HG02759 (cell line): ENCODE data around the gene CYTIP.
"Not testable (repeated sequence)": the region's sequence is repeated elsewhere in the genome, so short reads cannot be mapped to it uniquely, and the experiment has no call there.

ENCODE experiments used
- ATAC-seq: cut with Tn5 transposase; IDR thresholded peaks from one replicate; pipeline ENCODE4 v1.9.1; 2021; ENCODE audit warnings: mild to moderate bottlenecking, moderate library complexity; ENCODE audit not compliant: unreplicated experiment

Gene CYTIP

DNA sequence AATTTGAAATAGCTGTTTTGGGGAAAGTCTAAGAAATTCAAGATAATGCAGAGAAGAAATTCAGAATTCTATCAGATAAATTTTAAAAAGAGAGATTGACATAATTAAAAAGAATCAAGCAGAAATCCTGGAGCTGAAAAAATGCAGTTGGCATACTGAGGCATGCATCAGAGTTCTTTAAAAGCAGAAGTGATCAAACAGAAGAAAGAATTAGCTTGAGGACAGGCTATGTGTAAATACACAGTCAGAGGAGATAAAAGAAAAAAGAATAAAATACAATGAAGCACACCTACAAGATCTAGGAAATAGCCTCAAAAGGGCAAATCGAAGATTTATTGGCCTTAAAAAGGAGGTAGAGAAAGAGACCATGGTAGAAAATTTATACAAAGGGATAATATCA, 57.1 kb downstream of the CYTIP start:
- ATAC-seq = no peak

DNA sequence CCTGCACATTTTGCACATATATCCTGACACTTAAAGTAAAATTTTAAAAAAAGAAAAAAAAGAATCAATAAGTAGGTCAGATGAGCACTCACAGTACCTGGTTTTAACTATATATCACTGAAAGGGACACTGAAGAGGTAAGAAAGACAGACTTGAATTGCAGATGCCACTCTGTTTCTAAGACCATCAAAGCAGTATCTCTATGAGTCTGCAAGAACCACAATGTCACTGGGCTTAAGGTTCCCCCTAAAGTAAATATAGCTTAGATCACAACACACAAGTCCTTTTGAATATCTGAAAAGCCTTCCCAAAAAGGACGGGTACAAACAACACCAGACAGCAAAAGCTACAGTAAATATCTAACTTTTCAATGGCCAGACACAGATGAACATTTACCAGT, 57.6 kb downstream of the CYTIP start:
- no peak for ATAC-seq

DNA sequence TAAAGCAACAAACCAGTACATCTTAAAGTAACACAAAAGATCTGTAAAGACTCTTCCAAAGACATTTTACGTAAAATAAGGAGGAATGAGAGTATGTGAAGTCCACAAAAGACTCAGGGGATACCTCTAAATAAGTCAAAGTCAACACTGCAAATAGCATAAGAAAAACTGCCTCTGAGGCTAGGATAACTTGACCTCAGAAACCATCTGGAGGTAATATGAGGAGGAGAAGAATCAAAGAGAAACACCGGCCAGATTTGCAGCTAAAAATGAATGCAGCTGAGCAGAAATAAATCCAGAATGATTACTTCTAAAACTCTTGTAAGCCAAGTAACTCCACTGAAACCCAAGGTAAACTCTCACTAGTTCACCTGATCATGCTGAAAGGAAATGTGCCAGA, 66.0 kb downstream of the CYTIP start:
- ATAC-seq = no peak

DNA sequence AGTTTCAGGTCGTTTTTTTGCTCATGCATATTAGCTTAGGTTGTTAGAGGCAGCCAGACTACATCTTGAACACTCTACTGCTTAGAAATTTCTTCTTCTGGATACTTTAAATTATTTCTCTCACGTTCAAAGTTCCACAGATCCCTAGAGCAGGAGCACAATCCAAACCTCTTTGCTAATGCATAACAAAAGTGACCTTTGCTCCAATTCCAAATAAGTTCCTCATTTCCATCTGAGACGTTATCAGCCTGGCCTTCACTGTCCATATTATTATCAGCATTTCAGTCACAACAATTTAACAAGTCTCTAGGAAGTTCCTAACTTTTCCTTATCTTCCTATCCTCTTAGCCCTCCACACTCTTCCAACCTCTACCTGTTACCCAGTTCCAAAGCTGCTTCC, 67.8 kb downstream of the CYTIP start:
- ATAC-seq = no peak

DNA sequence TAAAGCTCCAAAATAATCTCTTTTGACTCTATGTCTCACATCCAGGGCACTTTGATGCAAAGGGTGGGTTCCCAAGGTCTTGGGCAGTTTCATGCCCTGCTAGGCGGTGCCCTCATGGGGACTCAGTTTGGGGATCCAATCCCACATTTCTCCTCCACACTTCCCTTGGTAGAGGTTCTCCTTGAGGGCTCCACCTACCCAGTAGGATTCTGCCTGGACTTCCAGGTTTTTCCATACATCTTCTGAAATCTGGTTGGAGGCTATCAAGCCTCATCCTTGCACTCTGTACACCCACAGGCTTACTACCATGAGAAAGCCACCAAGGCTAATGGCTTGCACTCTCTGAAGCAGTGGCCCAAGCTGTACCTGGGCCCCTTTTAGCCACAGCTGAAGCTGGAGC, 68.5 kb downstream of the CYTIP start:
- ATAC-seq = no peak

DNA sequence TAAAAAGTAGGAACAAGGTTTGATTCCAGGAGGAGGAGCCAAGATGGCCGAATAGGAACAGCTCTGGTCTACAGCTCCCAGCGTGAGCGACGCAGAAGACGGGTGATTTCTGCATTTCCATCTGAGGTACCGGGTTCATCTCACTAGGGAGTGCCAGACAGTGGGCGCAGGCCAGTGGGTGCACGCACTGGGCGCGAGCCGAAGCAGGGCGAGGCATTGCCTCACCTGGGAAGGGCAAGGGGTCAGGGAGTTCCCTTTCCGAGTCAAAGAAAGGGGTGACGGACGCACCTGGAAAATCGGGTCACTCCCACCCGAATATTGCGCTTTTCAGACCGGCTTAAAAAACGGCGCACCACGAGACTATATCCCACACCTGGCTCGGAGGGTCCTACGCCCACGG, 75.4 kb downstream of the CYTIP start:
- ATAC-seq = not testable (repeated sequence)

DNA sequence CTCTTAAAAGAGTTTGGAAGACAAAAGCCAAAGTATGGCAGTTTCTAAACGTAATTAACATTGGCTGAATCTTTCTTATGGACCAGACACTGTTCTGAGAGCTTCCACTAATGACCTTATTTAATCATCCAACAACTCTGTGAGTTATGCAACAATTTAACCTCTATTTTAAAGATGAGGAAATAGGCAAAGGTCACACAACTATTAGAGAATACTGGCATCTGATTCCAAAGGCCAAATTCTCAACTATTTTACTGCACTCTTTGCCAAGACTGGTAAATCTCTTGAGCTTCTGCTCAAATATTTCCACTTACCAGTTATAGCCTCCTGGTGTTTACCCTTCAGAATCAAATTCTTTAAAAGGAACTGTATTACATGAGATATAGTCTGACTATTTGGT, 76.2 kb downstream of the CYTIP start:
- ATAC-seq = no peak
